GM18519 (cell line): Measurements from ENCODE around the gene SLC22A16.
"Not testable (repeated sequence)": the region's sequence is repeated elsewhere in the genome, so short reads cannot be mapped to it uniquely, and the experiment has no call there.

Source experiments
- ATAC-seq: cut with Tn5 transposase; IDR thresholded peaks from one replicate; pipeline ENCODE4 v1.9.1; 2021; ENCODE audit warnings: mild to moderate bottlenecking, moderate library complexity; ENCODE audit not compliant: unreplicated experiment, low FRiP score

Gene SLC22A16

DNA sequence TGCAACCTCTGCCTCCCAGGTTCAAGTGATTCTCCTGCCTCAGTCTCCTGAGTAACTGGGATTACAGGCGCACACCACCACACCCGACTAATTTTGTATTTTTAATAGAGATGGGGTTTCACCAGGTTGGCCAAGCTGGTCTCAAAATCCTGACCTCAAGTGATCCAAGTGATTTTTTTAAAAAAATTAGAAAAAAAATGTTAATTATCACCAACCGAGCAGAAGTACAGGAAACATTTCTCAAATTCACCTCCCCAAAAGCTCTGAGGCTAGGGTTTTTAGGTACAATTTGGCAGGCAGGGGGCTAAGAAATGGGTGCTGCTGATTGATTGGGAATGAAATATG lies 14.9 kb upstream of the SLC22A16 start:
- no peak for ATAC-seq

- ATAC-seq: no peak
Observed at GRCh38 chr6:110490110-110490509, 13.7 kb upstream of the SLC22A16 start.

DNA sequence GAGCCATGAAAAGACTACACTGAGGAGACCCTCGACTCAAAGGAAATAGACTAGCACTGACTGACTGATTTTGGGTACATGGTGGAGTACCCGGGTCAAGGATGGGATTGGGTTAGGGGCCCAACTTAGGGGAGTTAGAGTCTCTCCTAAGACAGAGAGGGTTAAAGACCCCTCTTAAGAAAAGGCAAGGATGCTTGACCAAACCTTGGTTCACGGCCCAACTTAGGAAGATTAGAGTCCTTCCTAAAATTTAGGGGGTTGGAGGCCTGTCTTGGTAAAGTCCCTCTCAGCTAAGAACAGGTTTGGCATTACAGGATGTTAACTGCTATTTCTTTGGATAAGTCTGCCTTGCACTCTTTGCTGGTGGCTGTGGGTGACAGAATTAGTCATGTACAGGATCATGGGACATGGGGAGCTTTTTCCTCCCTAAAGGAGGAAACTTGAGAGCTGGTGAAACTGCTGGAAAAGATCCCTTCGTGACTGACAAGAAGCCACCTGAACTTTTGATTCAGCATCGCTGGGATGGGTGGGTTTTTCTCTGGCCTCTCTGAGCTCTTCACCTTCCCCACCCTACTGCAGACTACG lies 12.3 kb upstream of the SLC22A16 start:
- no peak for ATAC-seq

DNA sequence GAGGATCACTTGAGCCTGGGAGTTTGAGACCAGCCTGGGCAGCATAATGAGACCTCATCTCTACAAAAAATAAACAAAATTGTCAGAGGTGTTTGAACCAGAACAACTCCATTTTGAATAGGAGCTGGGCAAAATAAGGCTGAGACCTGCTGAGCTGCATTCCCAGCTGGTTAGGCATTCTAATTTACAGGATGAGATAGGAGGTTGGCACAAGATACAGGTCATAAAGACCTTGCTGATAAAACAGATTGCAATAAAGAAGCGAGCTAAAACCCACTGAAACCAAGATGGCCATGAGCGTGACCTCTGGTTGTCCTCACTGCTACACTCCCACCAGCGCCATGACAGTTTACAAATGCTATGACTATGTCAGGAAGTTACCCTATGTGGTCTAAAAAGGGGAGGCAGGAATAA lies 11.6 kb upstream of the SLC22A16 start:
- not testable (repeated sequence) for ATAC-seq

GRCh38 chr6:110486756-110487155 lies 10.3 kb upstream of the SLC22A16 start:
- ATAC-seq: no peak

- ATAC-seq: no peak
Observed at GRCh38 chr6:110485491-110485890, 9.1 kb upstream of the SLC22A16 start.

DNA sequence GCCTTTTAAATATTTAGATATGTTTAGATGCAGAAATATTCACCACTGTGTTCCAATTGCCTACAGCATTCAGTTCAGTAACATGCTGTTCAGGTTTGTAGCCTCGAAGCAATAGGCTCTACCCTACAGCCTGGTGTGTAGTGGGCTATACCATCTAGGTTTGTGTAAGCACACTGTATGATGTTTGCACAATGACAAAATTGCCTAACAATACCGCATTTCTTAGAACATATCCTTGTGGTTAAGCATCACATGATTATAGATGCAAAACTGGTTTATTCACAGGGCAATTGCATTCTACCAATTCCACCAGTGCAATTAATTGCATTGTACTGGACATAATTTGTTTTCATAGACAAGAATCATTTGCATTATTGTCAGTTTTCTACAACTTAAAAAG lies 7.9 kb upstream of the SLC22A16 start:
- ATAC-seq: no peak

DNA sequence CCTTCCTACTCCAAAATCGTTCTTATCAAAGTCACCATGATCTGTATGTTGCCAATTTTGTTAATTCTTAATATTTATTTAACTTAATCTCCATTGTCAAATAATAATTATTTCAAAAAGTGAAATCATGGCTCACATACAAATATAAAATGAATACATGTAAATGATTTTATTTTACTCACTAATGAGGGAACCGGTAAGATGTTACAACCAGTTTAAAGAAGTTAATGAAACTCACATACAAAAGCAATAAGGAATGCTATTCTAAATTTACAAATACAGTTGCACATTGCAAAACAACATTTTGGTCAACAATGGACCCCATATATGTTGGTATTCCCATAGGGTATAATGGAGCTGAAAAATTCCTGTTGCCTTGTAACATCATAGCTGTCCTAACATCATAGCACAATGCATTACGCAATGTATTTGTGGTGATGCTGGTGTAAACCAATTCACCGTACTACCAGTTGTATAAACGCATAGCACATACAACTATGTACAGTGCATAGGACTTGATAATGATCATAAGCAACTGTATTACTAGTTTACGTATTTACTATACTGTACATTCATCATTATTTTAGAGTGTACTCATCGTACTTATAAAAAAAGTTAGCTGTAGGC lies 6.5 kb upstream of the SLC22A16 start:
- no peak for ATAC-seq

GRCh38 chr6:110481081-110481480 lies 4.7 kb upstream of the SLC22A16 start:
- no peak for ATAC-seq

GRCh38 chr6:110475066-110475653 lies 1.3 kb downstream of the SLC22A16 start:
- ATAC-seq: no peak

DNA sequence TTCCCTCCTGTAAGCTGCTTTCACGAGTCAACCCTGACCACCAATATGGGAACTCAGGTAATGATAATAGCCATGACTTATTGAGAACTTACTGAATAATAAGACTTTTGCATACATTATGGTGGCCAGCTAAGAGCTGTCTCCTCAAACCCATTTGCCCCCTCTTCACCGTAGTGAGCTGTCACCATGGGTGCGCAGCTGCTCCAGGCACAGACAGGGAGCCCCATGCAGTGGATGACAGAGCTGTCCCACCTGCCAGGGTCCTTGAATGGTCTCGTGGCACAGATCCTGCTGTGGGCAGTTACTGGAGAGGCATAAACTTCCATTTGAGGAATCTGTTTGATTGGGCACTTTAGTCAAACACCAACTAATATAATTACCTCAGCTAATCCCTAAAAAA lies 1.9 kb downstream of the SLC22A16 start:
- no peak for ATAC-seq

GRCh38 chr6:110472739-110473138 lies 3.7 kb downstream of the SLC22A16 start:
- ATAC-seq: no peak

GRCh38 chr6:110471726-110472365 lies 4.6 kb downstream of the SLC22A16 start:
- ATAC-seq: no peak

GRCh38 chr6:110468731-110469130 lies 7.7 kb downstream of the SLC22A16 start:
- ATAC-seq: no peak

- ATAC-seq: no peak
Observed at GRCh38 chr6:110467566-110468140, 8.8 kb downstream of the SLC22A16 start.

- ATAC-seq: no peak
Observed at GRCh38 chr6:110462884-110463481, 13.4 kb downstream of the SLC22A16 start.

DNA sequence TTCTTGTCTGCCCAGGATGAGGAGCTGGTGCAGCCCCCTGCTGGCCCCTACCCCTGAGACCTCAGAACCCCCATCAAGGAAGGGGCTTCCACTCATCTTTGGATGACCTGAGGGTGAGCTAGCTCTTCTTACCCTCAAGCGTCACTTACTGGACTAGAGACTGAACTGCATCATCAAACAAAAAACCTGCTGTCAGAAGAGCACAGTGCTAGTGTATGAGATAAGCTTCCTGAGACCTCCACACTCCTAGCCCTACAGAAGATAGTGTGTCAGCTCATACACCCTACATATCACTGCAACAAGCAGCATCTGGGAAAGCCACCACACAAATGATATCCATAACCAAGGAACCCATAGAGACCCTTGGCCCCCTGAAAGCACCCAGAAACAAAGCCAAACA lies 15.0 kb downstream of the SLC22A16 start:
- no peak for ATAC-seq

DNA sequence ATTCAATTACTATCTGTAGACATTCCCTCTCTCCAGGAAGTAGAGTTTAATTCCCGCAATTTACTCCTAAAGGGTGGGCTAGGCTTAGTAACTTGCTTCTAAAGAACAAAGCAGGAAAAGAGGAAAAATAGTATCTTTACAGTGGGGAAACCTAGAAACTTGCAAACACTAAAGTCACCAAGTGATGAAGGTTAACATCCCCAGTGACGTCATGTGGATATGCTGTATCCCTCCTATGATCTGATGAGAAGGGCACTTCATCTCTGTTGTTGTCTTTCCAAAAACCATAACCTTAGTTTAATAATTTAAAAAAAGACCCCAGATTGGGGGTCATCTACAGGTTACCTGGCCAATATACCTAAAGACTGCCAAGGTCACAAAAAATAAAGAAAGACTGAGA lies 17.3 kb downstream of the SLC22A16 start:
- no peak for ATAC-seq

DNA sequence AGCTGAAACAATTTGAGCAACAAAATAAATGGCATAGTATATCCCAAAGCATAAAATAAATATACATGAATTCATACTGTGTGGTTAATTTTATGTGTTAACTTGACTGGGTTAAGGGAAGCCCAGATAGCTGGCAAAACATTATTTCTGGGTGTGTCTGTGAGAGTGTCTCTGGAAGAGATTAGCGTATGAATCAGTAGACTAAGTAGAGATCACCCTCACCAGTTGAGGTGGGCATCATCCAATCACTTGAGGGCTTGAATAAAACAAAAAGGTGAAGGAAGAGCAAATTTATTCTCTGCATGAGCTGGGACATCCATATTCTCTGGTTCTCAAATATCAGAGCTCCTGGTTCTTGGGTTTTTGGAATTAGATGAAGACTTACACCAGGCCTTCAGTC lies 17.9 kb downstream of the SLC22A16 start:
- ATAC-seq: no peak

DNA sequence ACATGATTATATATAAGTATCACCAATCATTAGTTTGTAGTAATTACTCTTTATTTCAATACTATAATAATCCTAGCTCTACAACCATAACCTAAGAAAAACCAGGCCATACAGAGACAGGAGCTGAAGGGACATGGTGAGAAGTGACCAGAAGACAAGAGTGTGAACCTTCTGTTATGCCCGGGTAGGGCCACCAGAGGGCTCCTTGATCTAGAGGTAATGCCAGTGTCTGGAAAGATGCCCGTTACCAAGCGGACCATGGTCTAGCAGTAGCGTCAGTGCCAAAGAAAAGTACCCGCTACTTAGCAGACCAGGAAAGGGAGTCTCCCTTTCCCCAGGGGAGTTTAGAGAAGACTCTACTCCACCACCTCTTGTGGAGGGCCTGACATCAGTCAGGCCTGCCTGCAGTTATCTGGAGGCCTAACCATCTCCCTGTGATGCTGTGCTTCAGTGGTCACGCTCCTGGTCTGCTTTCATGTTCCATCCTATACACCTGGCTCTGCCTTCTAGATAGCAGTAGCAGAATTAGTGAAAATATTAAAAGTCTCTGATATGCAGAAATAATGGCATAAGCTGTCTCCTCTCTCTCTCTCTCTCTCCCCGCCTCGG lies 18.7 kb downstream of the SLC22A16 start:
- ATAC-seq: not testable (repeated sequence)

DNA sequence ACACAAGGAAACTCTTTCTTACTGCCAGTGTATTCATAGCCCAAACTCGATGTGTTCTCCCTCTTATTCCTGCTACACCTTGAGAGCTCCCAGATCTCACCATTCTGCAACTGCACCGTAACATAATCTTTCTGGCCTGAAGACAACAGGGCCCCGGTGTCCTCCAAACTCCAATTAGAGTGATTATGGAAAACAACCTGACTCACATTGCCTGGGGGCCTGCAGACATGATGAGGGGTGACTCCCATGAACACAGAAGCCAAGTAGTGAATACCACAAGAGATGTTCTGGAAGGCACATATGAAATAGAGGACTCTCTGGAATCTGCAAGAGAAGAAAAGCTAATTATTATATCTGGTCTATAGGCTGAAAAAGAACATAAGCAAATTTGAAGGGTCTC lies 19.7 kb downstream of the SLC22A16 start:
- ATAC-seq: no peak
